G401 (cell line): ENCODE data around the gene TNFRSF13B. TPM values are rescaled to one million over a fixed set of nuclear protein-coding genes. Genes with fewer than 3 reads are reported as not detected.
"Not testable (repeated sequence)": the region's sequence is repeated elsewhere in the genome, so short reads cannot be mapped to it uniquely, and the experiment has no call there.

Experiments
- DNase-seq: peaks from one replicate; pipeline ENCODE4 v3.0.0-alpha.2; 2015; ENCODE audit warnings: low spot score
- in situ Hi-C: cut with HindIII; loops from 2 replicates; pipeline ENCODE4 v1.10.0; 2016; ENCODE audit warnings: low sequenced_read_pairs, mixed read lengths
- total RNA-seq: library from RNA; depleted of rRNA; stranded (reverse); fragments of >200 nt; shearing (Covaris generic); gene quantifications from 2 replicates; pipeline ENCODE4 v1.2.3, GENCODE V29; 2014

Gene TNFRSF13B
- total RNA-seq, 1 experiment from 2014 or later: not detected

DNA sequence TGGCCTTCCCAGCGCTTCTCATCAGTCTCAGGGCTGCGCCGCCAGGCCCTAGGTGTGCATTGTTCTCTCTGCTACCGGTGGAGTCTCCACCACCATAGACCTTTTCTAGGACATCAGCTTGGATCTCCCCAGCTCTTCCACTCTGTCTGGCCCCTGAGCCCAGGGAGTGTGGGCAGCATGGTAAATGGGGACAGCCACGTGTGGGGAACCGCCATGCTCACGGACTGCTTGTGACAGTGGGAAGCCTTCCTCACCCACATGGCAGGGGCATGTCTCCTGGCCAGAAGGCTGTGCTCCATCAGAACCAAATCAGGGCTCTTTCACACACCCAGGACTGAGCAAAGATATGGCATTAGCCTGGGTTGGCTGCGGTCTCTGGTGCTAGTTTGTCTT lies 51.3 kb downstream of the TNFRSF13B start:
- in situ Hi-C loops: no loop called here
- DNase-seq: no peak

DNA sequence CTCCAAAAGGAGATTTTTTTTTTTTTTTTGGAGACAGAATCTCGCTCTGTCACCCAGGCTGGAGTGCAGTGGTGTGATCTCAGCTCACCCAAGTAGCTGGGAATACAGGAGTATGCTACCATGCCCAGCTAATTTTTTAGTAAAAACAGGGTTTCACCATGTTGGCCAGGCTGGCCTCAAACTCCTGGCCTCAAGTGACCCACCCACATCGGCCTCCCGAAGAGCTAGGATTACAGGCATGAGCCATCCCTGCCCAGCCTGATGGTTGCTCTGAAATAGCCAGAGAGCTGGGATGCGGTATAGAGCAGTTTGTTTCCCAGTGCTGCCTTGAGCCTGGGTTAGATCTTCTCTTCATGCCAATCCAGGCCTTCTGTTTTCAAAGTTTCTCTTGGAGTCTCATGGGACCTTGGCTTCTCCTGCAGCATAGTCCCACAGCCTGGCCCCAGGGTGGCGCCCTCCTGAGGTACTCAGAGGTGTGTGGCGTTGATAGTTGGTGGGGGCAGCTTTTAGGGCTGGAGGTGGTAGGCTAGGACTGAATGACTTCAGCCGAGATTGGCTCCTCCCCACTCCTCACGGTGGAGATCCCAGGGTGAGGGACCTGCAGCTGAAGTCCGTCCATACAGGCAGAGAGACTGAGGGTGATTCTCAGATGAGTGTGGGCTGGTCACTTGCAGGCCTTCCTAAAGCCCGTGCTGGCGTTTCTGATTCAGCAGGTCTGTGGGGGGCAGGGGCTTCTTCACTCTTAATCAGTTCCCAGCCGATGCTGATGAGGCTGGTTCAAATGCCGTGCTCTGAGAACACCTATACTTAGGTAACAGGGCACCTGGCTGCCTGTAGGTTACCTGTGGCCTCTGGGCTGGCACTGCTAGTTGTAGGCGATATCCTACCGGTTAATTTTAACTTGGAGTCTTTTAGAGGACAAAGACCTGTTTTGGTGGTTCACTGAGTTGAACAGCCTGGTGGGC lies 52.0 kb downstream of the TNFRSF13B start:
- in situ Hi-C loops: no loop called here
- no peak for DNase-seq

DNA sequence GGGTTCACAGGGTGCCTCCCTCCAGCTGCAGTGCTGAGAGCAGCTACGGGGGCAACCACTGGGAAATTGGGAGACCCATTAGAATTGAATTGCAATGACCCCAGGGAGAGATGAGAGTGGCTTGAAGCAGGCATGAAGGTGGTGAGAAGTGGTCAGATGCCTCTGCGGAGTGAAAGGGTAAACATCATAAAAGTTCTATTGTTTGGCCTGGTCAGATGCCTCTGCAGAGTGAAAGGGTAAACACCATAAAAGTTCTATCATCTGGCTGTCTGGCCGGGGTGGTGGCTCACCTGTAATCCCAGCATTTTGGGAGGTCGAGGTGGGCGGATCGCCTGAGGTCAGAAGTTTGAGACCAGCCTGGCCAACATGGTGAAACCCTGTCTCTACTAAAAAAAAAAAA lies 53.5 kb downstream of the TNFRSF13B start:
- in situ Hi-C loops: no loop called here
- no peak for DNase-seq

DNA sequence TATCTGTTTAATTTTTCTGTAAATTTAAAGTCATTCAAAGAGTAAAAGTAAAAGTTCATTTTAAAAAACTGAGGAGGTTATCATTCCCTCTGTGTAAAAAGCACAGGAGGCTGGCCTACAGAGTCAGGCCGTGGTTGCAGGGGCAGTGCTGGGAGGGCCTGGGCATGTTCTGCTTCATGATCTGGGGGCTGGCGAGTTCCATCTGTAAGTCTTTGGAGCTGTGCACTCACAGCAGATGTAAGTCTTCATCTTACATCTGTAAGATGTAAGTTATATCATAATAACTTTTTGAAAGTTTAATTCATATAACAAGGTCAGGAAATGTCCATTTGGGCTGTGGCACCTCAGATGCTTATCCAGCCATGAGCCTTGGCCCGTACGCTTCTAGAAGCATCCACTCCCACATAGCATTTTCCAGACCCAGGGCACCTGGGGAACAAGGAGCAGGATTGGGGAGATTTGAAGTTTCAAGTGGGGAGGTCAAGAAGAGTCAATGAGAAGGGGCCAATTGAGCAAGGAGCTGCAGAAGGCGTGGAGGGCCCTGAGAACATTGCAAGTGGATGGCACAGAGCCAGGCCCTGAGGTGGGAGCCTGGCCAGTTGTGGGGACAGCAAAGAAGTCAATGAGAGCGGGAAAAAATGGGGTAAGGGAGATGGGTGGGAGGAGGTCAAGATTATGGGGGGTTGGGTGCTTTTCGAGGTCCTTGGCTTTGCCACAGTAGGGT lies 54.1 kb downstream of the TNFRSF13B start:
- DNase-seq: no peak
- in situ Hi-C loops: no loop called here

DNA sequence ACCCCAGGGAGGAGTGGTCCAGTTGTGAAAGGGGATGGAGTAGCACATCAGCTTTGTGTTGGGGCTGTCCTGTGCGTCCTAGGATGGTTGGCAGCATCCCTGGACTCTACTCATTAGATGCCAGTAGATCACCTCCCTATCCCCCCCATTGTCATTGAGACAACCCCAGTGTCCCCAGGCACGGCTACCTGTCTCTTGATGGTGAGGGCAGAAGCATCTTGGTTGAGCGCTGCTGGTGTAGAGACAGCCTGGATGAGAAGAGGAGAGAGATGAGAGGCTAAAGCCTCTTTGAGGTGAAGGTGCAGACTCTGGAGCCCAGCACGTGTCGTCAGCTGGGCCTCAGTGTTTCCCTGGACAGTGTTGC lies 55.4 kb downstream of the TNFRSF13B start:
- in situ Hi-C loops: no loop called here
- no peak for DNase-seq

DNA sequence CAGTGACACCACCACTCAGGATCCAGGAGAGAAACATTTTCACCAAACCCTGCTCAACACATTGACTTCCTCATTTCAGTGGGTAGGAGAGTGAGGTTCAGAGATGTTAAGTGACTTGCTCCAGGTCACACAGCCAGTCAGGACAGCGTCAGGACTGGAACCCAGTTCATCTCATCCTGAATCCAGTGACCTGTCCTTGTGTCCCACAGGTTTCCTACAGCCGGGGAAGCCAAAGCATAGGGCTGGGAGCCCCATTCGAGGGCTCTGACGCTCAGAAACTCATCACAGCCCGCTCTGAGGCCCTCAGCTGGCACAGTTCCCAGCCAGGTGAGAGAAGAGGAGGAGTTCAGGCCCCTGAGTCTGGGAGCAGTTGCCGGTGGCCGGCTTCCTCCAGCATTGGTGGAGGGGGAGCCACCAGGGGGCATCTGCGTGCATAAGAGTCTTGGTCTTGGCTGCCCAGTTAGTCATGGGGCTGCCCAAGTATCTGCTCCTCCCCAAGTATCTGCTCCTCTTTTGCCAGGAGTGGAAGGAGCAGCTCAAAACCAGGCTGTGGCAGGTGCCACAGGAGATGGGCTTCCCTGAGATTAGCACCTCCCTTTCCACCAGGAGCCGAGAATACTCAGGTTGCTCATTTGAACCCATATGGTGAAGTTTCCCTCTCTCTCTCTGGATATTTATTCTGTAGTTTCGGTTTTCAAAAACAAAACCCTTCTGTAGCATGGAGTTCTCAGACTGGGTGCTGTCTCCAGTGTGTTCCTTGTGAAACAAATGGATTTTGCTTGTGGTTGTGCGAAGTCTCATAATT lies 56.0 kb downstream of the TNFRSF13B start:
- in situ Hi-C loops: no loop called here
- DNase-seq: peak; percentile 10

DNA sequence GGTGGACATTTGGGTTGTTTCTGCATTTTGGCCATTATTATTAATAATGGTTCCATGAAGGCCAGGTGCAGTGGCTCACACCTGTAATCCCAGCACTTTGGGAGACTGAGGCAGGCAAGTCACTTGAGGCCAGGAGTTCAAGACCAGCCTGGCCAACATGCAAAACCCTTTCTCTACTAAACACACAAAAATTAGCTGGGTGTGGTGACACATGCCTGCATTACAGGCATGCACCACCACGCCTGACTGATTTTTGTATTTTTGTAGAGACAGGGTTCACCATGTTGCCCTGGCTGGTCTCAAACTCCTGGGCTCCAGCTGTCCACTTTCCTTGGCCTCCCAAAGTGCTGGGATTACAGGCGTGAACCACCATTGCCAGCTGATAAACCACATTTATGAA lies 58.5 kb downstream of the TNFRSF13B start:
- DNase-seq: no peak
- in situ Hi-C loops: no loop called here

DNA sequence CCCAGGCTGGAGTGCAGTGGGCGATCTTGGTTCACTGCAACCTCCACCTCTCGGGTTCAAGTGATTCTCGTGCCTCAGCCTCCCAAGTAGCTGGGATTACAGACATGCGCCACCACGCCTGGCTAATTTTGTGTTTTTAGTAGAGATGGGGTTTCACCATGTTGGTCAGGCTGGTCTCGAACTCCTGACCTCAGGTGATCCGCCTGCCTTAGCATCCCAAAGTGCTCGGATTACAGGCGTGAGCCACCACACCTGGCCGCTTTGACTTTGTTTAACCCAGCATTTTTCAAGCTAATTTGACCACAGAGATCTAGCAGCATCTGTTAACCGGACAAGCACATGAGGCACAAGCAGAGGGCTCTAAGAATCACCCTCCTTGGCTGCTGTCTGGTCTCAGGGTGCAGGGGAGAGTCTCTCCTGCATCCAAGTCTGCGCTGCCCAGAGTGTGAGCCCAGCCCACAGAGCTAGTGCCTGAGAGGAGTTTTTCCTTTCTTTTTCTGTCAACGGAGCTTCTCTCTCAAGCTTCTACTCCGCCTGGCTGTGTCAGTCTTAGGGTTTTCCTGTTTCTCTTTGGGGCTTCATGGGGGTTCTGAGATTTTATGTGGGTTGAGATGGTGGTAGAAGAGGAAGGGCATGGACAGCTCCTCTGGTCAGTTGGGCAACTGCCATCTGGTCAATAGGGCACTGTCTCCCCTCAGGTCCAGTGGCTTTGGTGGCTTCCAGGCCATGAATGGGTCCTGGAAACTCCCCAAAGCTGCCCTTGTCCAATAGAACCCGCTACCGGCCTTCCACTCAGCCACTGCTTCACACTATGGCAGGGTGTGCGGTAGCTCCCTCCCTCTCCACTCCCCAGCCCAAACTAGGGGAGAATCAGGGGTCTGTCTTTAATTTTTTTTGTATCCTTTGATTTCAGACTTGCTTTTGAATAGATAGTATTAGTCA lies 59.6 kb downstream of the TNFRSF13B start:
- in situ Hi-C loops: no loop called here

DNA sequence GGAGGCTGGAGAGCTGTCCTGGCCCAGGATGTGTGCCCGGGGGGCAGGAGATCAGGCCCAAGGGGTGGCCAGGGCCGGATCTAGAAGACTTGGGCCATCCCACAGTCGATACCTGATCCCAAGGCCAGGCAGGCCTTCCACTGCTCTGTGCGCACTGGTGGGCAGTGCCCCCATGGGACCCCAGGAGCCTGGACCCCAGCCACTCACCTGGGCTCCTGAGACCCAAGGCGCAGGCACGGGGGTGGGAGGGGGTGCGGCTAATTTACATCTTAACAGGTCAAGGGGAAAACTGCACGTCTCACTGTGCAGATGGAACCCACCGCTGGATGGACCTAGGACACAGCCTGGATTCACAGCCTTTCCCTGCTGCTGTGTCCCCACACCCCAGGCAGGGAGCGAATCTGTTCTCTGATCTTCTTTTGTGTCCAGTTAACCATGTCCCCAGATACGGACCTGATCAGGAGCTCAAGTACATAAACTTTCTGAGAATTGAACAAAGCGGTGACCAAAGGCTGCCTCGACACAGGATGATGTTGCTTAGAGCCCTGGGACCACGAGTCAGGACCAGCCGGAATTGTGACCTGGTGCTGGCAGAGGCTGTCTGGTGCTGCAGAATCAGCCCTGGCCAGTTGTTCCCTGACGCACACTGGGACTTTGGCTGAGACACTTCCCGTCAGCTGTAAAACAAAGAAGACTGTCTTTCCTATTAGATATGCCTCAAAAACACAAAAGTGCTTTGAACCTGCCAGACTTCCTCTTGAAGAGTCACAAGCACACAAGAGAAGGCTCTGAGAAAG lies 60.6 kb downstream of the TNFRSF13B start:
- DNase-seq: no peak
- in situ Hi-C loops: no loop called here

More for the DNA sequence above, 59.6 kb downstream of the TNFRSF13B start:
- no peak for DNase-seq

DNA sequence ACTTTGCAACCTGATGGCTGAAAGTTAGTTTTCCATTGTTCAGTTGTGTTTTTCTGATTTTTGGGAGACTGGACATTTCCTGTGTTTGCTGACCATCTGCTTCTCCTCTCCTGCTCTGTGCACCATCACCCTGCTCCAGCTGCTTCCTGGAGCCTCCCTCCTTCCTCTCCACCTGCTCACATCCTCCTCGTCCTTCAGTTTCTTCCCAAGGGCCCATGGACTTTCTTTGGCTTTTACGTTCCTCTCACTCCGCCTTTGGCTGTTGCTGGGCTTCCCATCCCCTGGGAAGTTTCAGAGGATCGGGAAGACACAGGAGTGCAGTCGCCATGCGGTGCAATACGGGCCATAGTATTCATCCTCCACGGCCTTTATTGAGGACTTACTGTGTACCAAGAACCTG lies 61.6 kb downstream of the TNFRSF13B start:
- in situ Hi-C loops: no loop called here
- DNase-seq: no peak

DNA sequence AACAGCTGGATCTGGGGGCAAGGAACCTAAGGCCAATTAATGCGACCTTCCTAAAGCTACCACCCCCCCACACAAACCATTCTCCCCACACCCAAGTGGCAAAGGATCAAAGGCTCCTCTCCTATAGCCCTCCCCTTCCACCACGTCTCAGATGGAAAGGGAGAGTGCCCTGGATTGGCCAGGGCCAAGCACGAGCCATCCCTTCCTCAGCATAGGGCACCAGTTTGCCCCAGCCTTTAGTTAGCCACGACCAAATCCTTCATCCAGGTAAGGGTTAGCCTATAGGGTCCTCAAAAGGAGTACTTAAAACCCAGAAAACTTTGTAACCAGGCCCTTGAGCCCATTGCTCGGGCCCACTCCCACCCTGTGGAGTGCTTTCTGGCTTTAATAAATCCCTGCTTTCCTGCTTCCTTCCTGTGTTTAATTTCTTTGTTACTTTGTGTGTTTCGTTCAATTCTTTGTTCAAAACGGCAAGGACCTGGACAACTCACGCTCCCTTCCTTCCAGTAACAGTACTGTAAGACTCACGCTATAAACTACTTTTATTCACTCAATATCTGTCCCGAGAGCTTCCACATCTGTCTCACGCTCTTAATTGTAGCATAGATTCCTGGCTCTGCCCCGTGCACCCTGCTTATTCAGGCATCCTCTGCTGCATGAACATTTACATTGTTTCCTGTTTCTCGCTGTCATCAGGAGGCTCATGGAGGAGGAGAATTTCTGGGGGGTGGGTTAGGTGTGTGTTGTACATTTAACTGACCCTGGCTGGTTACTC lies 62.3 kb downstream of the TNFRSF13B start:
- in situ Hi-C loops: no loop called here
- no peak for DNase-seq

DNA sequence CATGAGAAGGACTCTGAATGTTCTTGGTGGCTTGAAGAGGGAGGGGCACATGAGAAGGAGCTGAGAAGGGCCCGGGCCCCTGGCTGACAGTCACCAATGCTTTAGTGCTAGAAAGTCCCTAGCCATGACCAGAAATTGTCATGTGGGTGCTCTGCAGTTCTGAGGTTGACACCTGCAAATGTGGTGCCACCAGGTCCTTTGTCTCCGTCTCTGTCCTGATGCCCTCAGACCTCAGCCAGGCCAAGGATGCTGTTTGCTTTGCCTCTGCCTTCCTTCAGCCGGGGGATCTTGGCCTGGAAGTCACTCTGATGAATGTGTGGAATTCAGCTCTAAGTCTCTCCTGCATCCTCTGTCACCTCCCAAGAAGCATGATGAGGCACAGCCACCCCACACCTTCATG lies 63.6 kb downstream of the TNFRSF13B start:
- in situ Hi-C loops: no loop called here
- no peak for DNase-seq

DNA sequence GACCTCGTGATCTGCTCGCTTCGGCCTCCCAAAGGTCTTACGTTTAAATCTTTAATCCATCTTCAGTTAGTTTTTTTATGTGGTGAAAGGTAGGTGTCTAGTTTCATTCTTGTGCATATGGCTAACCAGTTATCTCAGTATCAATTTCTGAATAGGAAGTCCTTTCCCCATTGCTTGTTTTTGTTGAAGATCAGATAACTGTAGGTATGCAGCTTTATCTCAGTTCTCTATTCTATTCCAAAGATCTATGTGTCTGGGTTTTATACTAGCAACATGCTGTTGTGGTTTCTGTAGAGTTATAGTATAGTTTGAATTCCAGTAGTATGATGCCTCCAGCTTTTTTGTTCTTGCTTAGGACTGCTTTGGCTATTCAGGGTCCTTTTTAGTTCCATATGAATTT lies 65.2 kb downstream of the TNFRSF13B start:
- DNase-seq: no peak
- in situ Hi-C loops: no loop called here

DNA sequence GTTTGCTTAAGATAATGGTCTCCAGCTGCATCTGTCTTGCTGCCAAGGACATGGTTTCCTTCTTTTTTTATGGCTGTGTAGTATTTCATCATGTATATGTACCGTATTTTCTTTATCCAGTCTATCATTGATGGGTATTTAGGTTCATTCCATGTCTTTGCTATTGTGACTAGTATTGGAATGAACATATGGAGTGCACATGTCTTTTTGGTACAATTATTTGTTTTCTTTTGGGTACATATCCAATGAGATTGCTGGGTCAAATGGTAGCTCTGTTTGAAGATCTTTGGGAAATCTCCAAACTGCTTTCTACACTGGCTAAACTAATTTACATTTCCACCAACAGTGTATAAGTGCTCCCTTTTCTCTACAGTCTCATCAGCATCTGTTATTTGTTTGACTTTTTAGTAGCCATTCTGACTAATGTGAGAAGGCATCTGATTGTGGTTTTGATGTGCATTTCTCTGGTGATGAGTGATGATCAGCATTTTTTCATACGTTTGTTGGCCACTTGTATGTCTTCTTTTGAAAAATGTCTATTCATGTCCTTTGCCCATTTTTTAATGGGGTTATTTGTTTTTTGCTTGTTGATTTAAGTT lies 66.2 kb downstream of the TNFRSF13B start:
- in situ Hi-C loops: no loop called here
- DNase-seq: no peak

DNA sequence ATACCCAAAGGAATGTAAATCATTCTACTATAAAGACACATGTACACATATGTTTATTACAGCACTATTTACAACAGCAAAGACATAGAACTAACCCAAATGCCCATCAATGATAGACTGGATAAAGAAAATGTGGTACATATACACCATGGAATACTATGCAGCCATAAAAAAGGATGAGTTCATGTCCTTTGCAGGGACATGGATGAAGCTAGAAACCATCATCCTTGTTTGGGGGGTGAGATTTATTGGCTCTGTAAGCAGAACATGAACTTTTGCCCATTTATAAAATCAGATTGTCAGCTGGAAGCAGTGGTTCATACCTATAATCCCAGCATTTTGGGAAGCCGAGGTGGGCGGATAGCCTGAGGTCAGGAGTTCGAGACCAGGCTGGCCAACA lies 68.8 kb downstream of the TNFRSF13B start:
- in situ Hi-C loops, DNase-seq: not testable (repeated sequence)

DNA sequence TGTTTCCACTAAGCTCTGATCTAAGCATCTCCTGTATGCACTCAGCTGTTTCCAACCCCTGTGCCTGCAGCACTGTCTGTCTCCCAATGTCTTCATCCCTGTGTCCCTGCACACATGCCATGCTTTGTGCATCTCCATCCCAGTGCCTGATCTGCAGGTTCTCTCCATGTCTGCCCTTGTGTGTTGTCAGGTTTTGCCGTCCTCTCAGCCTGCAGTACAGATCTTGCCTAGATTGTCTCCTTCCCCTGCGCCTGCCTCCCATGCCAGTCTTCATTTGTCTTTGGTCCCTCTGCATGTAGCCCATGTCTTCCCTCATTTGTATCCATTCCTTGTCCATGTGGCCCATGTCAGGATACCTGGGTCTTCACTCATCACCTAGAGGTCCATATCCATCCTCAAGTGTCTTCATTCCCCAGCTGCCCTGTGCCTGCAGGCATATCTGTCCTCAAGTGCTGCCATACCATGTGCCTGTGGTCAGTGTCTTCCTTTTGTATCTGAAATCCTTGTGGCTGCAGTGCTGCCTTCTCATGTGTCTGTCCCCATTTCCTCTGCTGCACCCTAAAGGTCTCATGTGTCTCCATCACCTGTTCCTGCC lies 71.5 kb downstream of the TNFRSF13B start:
- in situ Hi-C loops: no loop called here
- no peak for DNase-seq
